ENCODE results near the gene TANGO6. TPM values are rescaled to one million over a fixed set of nuclear protein-coding genes. Genes with fewer than 3 reads are reported as not detected.

Gene TANGO6
- total RNA-seq, 1 donor from 2014 or later = 11.1 TPM

GRCh38 chr16:69095193-69095592, 251.9 kb downstream of the TANGO6 start:
- Mint-ChIP-seq H3K36me3 (ENCODE audit: low read depth) (no peaks in the 10 kb centered on the region), H3K4me3 (ENCODE audit: unreplicated experiment) (no peak overlapping the region), H3K27ac (ENCODE audit: unreplicated experiment) (no peak overlapping the region), H3K27me3 (ENCODE audit: low read depth) (no peaks in the 10 kb centered on the region), H3K4me1 (ENCODE audit: low read depth) (no peaks in the 10 kb centered on the region), H3K9me3 (ENCODE audit: low read depth) (no peaks in the 10 kb centered on the region)
- TF ChIP-seq, protein P1, sequence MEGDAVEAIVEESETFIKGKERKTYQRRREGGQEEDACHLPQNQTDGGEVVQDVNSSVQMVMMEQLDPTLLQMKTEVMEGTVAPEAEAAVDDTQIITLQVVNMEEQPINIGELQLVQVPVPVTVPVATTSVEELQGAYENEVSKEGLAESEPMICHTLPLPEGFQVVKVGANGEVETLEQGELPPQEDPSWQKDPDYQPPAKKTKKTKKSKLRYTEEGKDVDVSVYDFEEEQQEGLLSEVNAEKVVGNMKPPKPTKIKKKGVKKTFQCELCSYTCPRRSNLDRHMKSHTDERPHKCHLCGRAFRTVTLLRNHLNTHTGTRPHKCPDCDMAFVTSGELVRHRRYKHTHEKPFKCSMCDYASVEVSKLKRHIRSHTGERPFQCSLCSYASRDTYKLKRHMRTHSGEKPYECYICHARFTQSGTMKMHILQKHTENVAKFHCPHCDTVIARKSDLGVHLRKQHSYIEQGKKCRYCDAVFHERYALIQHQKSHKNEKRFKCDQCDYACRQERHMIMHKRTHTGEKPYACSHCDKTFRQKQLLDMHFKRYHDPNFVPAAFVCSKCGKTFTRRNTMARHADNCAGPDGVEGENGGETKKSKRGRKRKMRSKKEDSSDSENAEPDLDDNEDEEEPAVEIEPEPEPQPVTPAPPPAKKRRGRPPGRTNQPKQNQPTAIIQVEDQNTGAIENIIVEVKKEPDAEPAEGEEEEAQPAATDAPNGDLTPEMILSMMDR (IDR thresholded peaks at IDR 0.05) = no peak
- no peak for DNase-seq (ENCODE audit: low spot score)

DNA sequence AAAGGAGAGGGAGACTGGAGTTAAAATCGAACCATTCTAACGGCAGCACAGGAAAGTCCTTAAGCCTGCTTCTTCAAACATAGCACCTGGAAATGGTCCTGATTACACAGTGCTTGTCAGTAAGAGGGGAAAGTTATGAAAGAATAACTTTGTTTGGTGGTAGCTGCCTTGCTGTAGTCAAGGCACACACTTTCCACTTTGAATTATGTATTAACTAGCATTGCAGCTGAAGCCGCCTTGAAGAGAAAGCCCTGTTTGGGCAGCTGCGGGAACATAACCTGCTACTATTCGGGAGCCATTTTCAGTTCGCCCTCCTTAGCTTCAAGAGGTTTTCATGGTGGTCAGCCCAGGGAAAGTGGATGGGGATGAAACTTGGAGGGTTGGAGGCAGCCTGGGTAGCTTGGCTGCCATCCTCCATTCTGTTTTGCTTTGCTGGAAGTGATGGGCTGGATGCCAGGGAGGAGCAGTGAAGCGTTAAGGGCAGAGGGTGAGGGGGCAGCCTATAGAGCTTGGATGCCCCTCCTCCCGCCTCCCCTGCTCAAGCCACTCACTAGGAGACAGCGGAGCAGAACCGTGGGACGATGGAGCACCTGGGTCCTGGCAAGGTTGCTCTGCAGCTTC, 256.9 kb downstream of the TANGO6 start:
- no peaks in the 10 kb centered on the region for H3K36me3 Mint-ChIP-seq (ENCODE audit: low read depth)
- H3K4me1 Mint-ChIP-seq (ENCODE audit: low read depth) = peaks cover under 1% of the 10 kb centered on the region
- no peaks in the 10 kb centered on the region for H3K27me3 Mint-ChIP-seq (ENCODE audit: low read depth)
- no peaks in the 10 kb centered on the region for H3K9me3 Mint-ChIP-seq (ENCODE audit: low read depth)
- H3K4me3 Mint-ChIP-seq (ENCODE audit: unreplicated experiment) = no peak overlapping the region
- TF ChIP-seq, protein P1 (IDR thresholded peaks at IDR 0.05) = no peak
- DNase-seq (ENCODE audit: low spot score) = no peak
- H3K27ac Mint-ChIP-seq (ENCODE audit: unreplicated experiment) = no peak overlapping the region

DNA sequence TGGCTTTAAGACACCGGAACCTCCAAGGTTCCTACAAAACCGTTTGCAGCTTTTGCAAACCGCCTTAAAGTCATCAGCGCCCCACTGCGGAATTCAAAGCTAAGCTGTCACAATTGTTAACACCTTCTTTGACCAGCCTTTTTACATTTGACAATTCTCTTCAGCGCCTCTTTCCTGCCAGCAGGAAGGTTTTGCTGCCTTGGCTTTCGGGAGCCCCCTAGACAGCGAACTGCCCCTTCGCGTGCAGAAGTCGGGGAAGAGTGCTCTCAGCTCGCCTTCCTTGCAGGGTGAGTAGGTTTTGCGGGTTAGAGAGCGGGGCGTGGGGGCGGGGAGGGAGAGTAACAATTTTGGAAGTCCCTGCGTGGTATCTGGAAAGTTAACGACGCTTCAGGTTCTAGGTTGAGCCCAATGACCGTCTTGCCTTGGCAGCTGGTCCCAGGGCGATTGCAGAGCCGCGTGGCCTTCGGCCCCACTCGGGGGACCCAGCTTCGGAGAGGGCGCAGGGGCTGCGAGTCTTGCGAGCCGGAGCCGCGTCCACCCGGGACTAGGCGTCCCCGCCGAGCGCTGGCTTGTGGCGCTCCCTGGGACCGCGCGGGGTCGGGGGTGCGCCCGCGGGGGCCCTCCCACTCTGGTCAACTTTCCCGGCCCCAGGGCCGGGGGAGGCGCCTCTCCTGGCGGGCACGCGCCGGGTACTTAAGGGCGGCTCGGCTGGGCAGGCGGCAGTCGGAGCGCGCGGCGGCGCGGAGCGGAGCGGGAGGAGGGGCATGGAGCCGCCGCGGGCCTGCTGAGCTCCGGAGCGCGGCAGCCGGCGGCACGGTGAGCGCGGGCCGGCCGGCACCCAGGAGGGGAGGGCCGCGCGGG, 262.4 kb downstream of the TANGO6 start, which contains the start of gene HAS3:
HAS3 (plus strand) TSS at position 153 of the 861 bp plus-strand sequence. CDS start 3,743 bp downstream, outside the sequence.
- no peaks in the 10 kb centered on the region for H3K27me3 Mint-ChIP-seq (ENCODE audit: low read depth)
- DNase-seq (ENCODE audit: low spot score) = peak; percentile 91
- TF ChIP-seq, protein P1 (IDR thresholded peaks at IDR 0.05) = peak; percentile 74
- H3K4me3 Mint-ChIP-seq (ENCODE audit: unreplicated experiment) = peak within 1 kb of the TSS; percentile 82
- peaks cover 22% of the 10 kb centered on the region for H3K4me1 Mint-ChIP-seq (ENCODE audit: low read depth)
- H3K36me3 Mint-ChIP-seq (ENCODE audit: low read depth) = peaks cover 3% of the 10 kb centered on the region
- no peaks in the 10 kb centered on the region for H3K9me3 Mint-ChIP-seq (ENCODE audit: low read depth)
- H3K27ac Mint-ChIP-seq (ENCODE audit: unreplicated experiment) = peak within 1 kb of the TSS; percentile 78

DNA sequence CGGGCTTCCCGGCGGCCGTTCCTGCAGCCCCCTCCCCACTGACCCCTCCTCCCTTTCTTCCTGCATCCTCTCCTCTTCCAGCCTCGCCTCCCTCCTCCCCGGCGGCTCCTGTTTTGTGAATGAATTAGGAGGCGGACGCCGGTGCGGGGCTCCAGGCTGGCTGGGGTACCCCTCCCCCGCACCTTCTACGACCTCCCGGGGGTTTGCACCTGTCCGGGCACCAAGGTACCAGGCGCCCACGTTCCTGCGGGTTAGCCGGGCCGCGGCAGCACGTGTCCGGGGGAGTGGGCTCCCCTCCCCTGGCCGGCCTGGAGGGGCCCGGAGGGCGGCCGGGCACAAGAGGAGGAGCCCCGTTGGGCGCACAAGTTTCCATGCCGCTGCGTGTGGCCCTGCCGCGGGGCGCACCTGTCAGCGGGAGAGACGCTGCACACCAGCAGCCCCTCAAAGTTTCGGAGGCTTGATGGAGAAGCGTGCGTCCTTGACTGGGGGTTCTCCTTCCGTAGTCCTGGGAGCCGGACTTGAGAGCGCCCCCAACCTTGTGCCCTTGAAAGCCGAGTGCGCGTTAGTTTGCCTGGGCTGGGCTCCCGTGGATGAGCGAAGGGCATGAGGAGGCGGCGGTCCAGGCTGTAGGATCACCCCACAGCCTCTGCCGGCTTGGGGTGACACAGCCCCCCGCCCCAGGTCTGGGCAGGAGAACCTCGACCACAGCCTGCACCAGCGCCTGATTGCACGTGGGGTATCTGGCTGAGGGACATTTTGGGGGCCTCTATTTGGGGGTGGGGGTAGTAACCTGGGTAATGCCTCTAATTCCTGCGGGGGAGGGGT, 263.4 kb downstream of the TANGO6 start:
- peak overlapping the region; percentile 68 for H3K4me3 Mint-ChIP-seq (ENCODE audit: unreplicated experiment)
- TF ChIP-seq, protein P1 (IDR thresholded peaks at IDR 0.05) = no peak
- peak; percentile 83 for DNase-seq (ENCODE audit: low spot score)
- H3K27me3 Mint-ChIP-seq (ENCODE audit: low read depth) = no peaks in the 10 kb centered on the region
- H3K9me3 Mint-ChIP-seq (ENCODE audit: low read depth) = no peaks in the 10 kb centered on the region
- no peak overlapping the region for H3K27ac Mint-ChIP-seq (ENCODE audit: unreplicated experiment)
- peaks cover 3% of the 10 kb centered on the region for H3K36me3 Mint-ChIP-seq (ENCODE audit: low read depth)
- H3K4me1 Mint-ChIP-seq (ENCODE audit: low read depth) = peaks cover 22% of the 10 kb centered on the region
